Measurements from ENCODE around the gene APIP.
"Not testable (repeated sequence)": the region's sequence is repeated elsewhere in the genome, so short reads cannot be mapped to it uniquely, and the experiment has no call there.

- TF ChIP-seq, protein P1, sequence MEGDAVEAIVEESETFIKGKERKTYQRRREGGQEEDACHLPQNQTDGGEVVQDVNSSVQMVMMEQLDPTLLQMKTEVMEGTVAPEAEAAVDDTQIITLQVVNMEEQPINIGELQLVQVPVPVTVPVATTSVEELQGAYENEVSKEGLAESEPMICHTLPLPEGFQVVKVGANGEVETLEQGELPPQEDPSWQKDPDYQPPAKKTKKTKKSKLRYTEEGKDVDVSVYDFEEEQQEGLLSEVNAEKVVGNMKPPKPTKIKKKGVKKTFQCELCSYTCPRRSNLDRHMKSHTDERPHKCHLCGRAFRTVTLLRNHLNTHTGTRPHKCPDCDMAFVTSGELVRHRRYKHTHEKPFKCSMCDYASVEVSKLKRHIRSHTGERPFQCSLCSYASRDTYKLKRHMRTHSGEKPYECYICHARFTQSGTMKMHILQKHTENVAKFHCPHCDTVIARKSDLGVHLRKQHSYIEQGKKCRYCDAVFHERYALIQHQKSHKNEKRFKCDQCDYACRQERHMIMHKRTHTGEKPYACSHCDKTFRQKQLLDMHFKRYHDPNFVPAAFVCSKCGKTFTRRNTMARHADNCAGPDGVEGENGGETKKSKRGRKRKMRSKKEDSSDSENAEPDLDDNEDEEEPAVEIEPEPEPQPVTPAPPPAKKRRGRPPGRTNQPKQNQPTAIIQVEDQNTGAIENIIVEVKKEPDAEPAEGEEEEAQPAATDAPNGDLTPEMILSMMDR (optimal IDR thresholded peaks at IDR 0.05 in 1 of 3, IDR thresholded peaks at IDR 0.05 in 1 of 3, conservative IDR thresholded peaks at IDR 0.05 in 1 of 3; ENCODE audit: extremely low read depth in 1 of 3, insufficient read depth in 2 of 3, low read length in 3 of 3), result not testable (repeated sequence)
- not testable (repeated sequence) for TF ChIP-seq EZH2 (IDR thresholded peaks at IDR 0.05; ENCODE audit: low read length)
Measured at GRCh38 chr11:34896191-34896590, 20.0 kb downstream of the APIP start.
